HepG2 (cell line): Measurements from ENCODE around the gene NDRG3. TPM values are rescaled to one million over a fixed set of nuclear protein-coding genes. Genes with fewer than 3 reads are reported as not detected.

ENCODE experiments used
- BCLAF1 ChIP-seq: fragments of 450-650 bp; IDR thresholded peaks from 2 replicates; pipeline ENCODE4 v1.6.1; 2017; ENCODE audit warnings: mild to moderate bottlenecking
- BRF2 ChIP-seq: sonication (generic); formaldehyde crosslinking; IDR thresholded peaks from 2 replicates; pipeline ENCODE4 v1.8.1; 2022; ENCODE audit warnings: mild to moderate bottlenecking, missing genetic modification reagents
- EHMT2 ChIP-seq: fragments of 200-600 bp; sonication (generic); IDR thresholded peaks from 2 replicates; pipeline ENCODE4 v1.7.0; 2017; ENCODE audit warnings: antibody characterized with exemption, low read depth, low read length, borderline replicate concordance
- ETV5 ChIP-seq: IDR thresholded peaks from 2 replicates; pipeline ENCODE4 v1.6.1; 2018; ENCODE audit warnings: missing biosample characterization, missing genetic modification reagents, inconsistent platforms, borderline replicate concordance
- HOXA7 ChIP-seq: sonication (generic); formaldehyde crosslinking; IDR thresholded peaks from 2 replicates; pipeline ENCODE4 v1.8.1; 2022; ENCODE audit warnings: mild to moderate bottlenecking, missing genetic modification reagents, moderate library complexity
- KAT8 ChIP-seq: IDR thresholded peaks from 2 replicates; pipeline ENCODE4 v1.6.1; 2016; ENCODE audit warnings: missing genetic modification reagents, missing compliant biosample characterization
- MXD1 ChIP-seq: sonication (generic); formaldehyde crosslinking; IDR thresholded peaks from 2 replicates; pipeline ENCODE4 v1.4.0; 2020; ENCODE audit warnings: mild to moderate bottlenecking, missing genetic modification reagents
- ONECUT2 ChIP-seq: sonication (generic); formaldehyde crosslinking; IDR thresholded peaks from 2 replicates; pipeline ENCODE4 v1.4.0; 2020; ENCODE audit warnings: missing genetic modification reagents
- PRDM15 ChIP-seq: sonication (generic); formaldehyde crosslinking; IDR thresholded peaks from 2 replicates; pipeline ENCODE4 v1.4.0; 2020; ENCODE audit warnings: missing genetic modification reagents
- SSRP1 ChIP-seq: IDR thresholded peaks from 2 replicates; pipeline ENCODE4 v1.6.1; 2016; ENCODE audit warnings: control low read depth
- STAT6 ChIP-seq: sonication (generic); formaldehyde crosslinking; IDR thresholded peaks from 2 replicates; pipeline ENCODE4 v1.4.0; 2020; ENCODE audit warnings: missing genetic modification reagents, mild to moderate bottlenecking, borderline replicate concordance
- ZFP82 ChIP-seq: sonication (generic); formaldehyde crosslinking; IDR thresholded peaks from 2 replicates; pipeline ENCODE4 v1.5.1; 2020; ENCODE audit warnings: mild to moderate bottlenecking, missing genetic modification reagents, borderline replicate concordance
- ZNF138 ChIP-seq: sonication (generic); formaldehyde crosslinking; IDR thresholded peaks from 2 replicates; pipeline ENCODE4 v1.5.0; 2020; ENCODE audit warnings: mild to moderate bottlenecking, low read depth, missing genetic modification reagents
- ZNF577 ChIP-seq: sonication (generic); formaldehyde crosslinking; IDR thresholded peaks from 2 replicates; pipeline ENCODE4 v1.4.0; 2020; ENCODE audit warnings: mild to moderate bottlenecking, low read depth, missing genetic modification reagents, borderline replicate concordance
- ZNF607 ChIP-seq: sonication (generic); formaldehyde crosslinking; IDR thresholded peaks from 2 replicates; pipeline ENCODE4 v1.5.1; 2020; ENCODE audit warnings: missing genetic modification reagents, mild to moderate bottlenecking, borderline replicate concordance
- ZNF704 ChIP-seq: sonication (generic); formaldehyde crosslinking; IDR thresholded peaks from 2 replicates; pipeline ENCODE4 v1.8.1; 2023; ENCODE audit warnings: mild to moderate bottlenecking, inconsistent platforms, moderate library complexity, missing genetic modification reagents, borderline replicate concordance
- polyA plus RNA-seq, 8 experiments: library from polyadenylated mRNA; depleted of rRNA in 3 of 8; stranded (reverse) in 7 of 8; unstranded in 1 of 8; fragments of >200 nt; fragmentation: Illumina TruSeq in 4 of 8; extraction: Trizol in 4 of 8; gene quantifications; 2 replicates each; pipeline versions ENCODE4 v1.2.1 to v1.2.3, GENCODE V29; 2011 to 2016; ENCODE audit warnings: low read depth in 4 of 8, missing spikeins in 1 of 8, mixed read lengths in 1 of 8; ENCODE audit not compliant: insufficient read depth in 1 of 8
- total RNA-seq, 5 experiments: library from RNA; depleted of rRNA; stranded (reverse); fragments of >200 nt; fragmentation: Illumina TruSeq; extraction: Trizol; gene quantifications; 2 replicates each; pipeline ENCODE4 v1.2.3, GENCODE V29; 2016; ENCODE audit warnings: low read depth in 1 of 5

Gene NDRG3
- total and polyA plus RNA-seq, 2 of the 13 experiments (the other 11 are each of a cell fraction or from before 2014, with no cell fraction given): 36.0 to 40.5 TPM

GRCh38 chr20:36745234-36745926, 510 bp downstream of the NDRG3 start (continued):
- TF ChIP-seq STAT6 (CRISPR knock-in tag): no peak; the same call in 1 of the 2 replicates
- TF ChIP-seq ZNF607 (CRISPR knock-in tag): peak; percentile 72; the same call in 1 of the 2 replicates
- no peak for TF ChIP-seq ONECUT2 (CRISPR knock-in tag)
- TF ChIP-seq MXD1: no peak
- TF ChIP-seq ZFP82 (CRISPR knock-in tag): peak; percentile 91
- no peak for TF ChIP-seq BCLAF1
- 0 out of 2 replicates have a peak, but pooled peaks have one; percentile 29 for TF ChIP-seq SSRP1 (CRISPR knock-in tag)
- TF ChIP-seq HOXA7: no peak
- no peak for TF ChIP-seq ZNF577 (CRISPR knock-in tag)
- TF ChIP-seq ETV5 (CRISPR knock-in tag): no peak
- no peak for TF ChIP-seq ZNF138 (CRISPR knock-in tag)
- no peak for TF ChIP-seq PRDM15 (CRISPR knock-in tag)
- no peak for TF ChIP-seq EHMT2
- TF ChIP-seq KAT8: no peak; the same call in 1 of the 2 replicates
- TF ChIP-seq BRF2: 0 out of 2 replicates have a peak, but pooled peaks have one; percentile 72
- TF ChIP-seq ZNF704: no peak
